Hepatocyte (in vitro differentiated cells): ENCODE measurements around the gene RABGAP1.

Experiments used
- CTCF ChIP-seq: fragments of 200-600 bp; sonication (generic); IDR thresholded peaks from 2 replicates; pipeline ENCODE4 v1.5.1; 2016; ENCODE audit warnings: antibody characterized with exemption, mild to moderate bottlenecking; ENCODE audit not compliant: poor library complexity
- EZH2 ChIP-seq: fragments of 200-600 bp; sonication (generic); IDR thresholded peaks from 2 replicates; pipeline ENCODE4 v1.6.1; 2016; ENCODE audit warnings: antibody characterized with exemption, mild to moderate bottlenecking, borderline replicate concordance

DNA sequence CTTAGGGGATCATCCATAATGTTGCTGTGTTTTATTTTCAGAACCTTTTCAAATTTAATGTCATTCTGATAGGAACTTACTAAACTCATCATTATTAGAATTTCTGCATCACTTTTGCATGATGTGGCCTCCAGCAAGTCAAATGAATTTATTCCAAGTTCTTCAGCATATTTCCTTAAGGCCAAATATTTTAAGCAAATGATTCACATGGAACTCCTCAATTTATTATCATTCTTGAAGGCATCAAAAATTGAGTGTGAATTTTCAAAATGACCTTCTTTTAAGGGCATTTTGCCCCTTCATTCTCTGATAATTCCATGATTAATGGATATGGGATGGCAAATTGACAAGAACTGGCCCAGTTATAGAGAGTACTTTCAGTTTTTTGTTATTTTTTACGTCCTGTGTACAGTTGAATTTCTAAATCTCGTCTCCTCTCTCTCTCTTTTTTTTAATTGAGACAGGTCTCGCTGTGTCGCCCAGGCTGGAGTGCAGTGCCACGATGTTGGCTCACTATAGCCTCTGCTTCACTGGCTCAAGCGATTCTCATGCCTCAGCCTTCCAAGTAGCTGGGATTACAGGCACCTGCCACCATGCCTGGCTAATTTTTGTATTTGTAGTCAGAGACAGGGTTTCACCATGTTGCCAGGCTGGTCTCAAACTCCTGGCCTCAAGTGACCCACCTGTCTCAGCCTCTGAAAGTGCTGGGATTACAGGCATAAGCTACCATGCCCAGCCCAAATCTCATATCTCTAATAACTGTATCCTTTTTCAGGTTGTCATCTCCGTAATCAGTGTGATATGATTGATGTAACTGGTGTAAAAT, 121.7 kb downstream of the RABGAP1 start:
- TF ChIP-seq EZH2 (no peak), CTCF (no peak)
